Uterus (tissue), 4 donors: Measurements from ENCODE around the gene KCNMA1. TPM values are rescaled to one million over a fixed set of nuclear protein-coding genes. Genes with fewer than 3 reads are reported as not detected.

Source experiments
- DNase-seq, 2 donors: peaks; one replicate each; pipeline ENCODE4 v3.0.0-alpha.2; 2019 to 2020
- H3K27ac ChIP-seq, 2 donors: fragments of 200-600 bp; sonication (generic); 1 replicate in 1 of 2; 2 replicates in 1 of 2; pipeline ENCODE4 v1.5.1; 2016 to 2018
- H3K27me3 ChIP-seq, 2 donors: fragments of 200-600 bp; sonication (generic); one replicate each; pipeline ENCODE4 v1.5.1; 2018 to 2019; ENCODE audit warnings: control low read depth in 1 of 2
- H3K36me3 ChIP-seq, 2 donors: fragments of 200-600 bp; sonication (generic); one replicate each; pipeline ENCODE4 v1.5.1; 2019; ENCODE audit warnings: control low read depth in 1 of 2
- H3K4me1 ChIP-seq, 2 donors: fragments of 200-600 bp; sonication (generic); one replicate each; pipeline ENCODE4 v1.5.1; 2018 to 2019; ENCODE audit warnings: control low read depth in 1 of 2
- H3K4me3 ChIP-seq, 2 donors: fragments of 200-600 bp; sonication (generic); 1 replicate in 1 of 2; 2 replicates in 1 of 2; pipeline ENCODE4 v1.5.1; 2018 to 2019; ENCODE audit warnings: mild to moderate bottlenecking in 1 of 2
- H3K9me3 ChIP-seq, 2 donors: fragments of 200-600 bp; sonication (generic); one replicate each; pipeline ENCODE4 v1.5.1; 2019; ENCODE audit warnings: control low read depth in 1 of 2
- CTCF ChIP-seq, 4 experiments: fragments of 200-600 bp in 2 of 4; fragments of 450-650 bp in 2 of 4; sonication (generic) in 2 of 4; IDR thresholded peaks; one replicate each; pipeline ENCODE4 v1.5.1; 2016 to 2019; ENCODE audit warnings: antibody characterized with exemption in 4 of 4, mild to moderate bottlenecking in 2 of 4, moderate library complexity in 1 of 4
- POLR2A ChIP-seq, 2 donors: fragments of 450-650 bp; IDR thresholded peaks; one replicate each; pipeline ENCODE4 v1.6.1; 2016; ENCODE audit warnings: antibody characterized with exemption in 2 of 2, mild to moderate bottlenecking in 1 of 2, moderate library complexity in 1 of 2
- intact Hi-C: fragments of 100-400 bp; cut with DNase I; formaldehyde crosslinking; loops from one replicate; pipeline ENCODE4 v1.15.1; 2023; ENCODE audit warnings: low total_unique reads
- total RNA-seq, 4 donors: library from RNA; depleted of rRNA in 3 of 4; stranded (reverse); fragments of >200 nt in 3 of 4; gene quantifications; one replicate each; pipeline versions ENCODE4 v1.1.0 to v1.2.4, GENCODE V29; 2014 to 2023
- donor health status: DM: yes; HTN: yes; CAD: no.

Gene KCNMA1
- total RNA-seq, 4 donors from 2014 or later = 86.2 to 236 (median 164) TPM

GRCh38 chr10:76902949-76903348 is 734.7 kb downstream of the KCNMA1 start:
- intact Hi-C loops = no loop called here
- Histone ChIP-seq H3K27me3 (no peaks in the 10 kb centered on the region), H3K27ac (no peak overlapping the region), H3K4me1 (no peaks in the 10 kb centered on the region), H3K4me3 (no peak overlapping the region), H3K36me3 (no peaks in the 10 kb centered on the region), H3K9me3 (no peaks in the 10 kb centered on the region)
- DNase-seq = no peak
- TF ChIP-seq POLR2A (IDR thresholded peaks at IDR 0.05) = no peak
- TF ChIP-seq CTCF (IDR thresholded peaks at IDR 0.05) = peak in 1 of 4 experiments; percentile 8

- no peak for DNase-seq
- H3K9me3 ChIP-seq = no peaks in the 10 kb centered on the region
- H3K4me1 ChIP-seq = no peaks in the 10 kb centered on the region
- TF ChIP-seq POLR2A (IDR thresholded peaks at IDR 0.05) (no peak), CTCF (IDR thresholded peaks at IDR 0.05) (no peak)
- H3K27me3 ChIP-seq = no peaks in the 10 kb centered on the region
- no peak overlapping the region for H3K27ac ChIP-seq
- H3K36me3 ChIP-seq = no peaks in the 10 kb centered on the region
- H3K4me3 ChIP-seq = no peak overlapping the region
- intact Hi-C loops = no loop called here
These were observed 735.9 kb downstream of the KCNMA1 start for GRCh38 chr10:76901701-76902100.

GRCh38 chr10:76899490-76899889 is 738.1 kb downstream of the KCNMA1 start:
- Histone ChIP-seq H3K4me1 (no peaks in the 10 kb centered on the region), H3K36me3 (no peaks in the 10 kb centered on the region), H3K27me3 (no peaks in the 10 kb centered on the region), H3K9me3 (no peaks in the 10 kb centered on the region), H3K27ac (no peak overlapping the region), H3K4me3 (no peak overlapping the region)
- intact Hi-C loops = no loop called here
- TF ChIP-seq POLR2A (IDR thresholded peaks at IDR 0.05) (no peak), CTCF (IDR thresholded peaks at IDR 0.05) (no peak)
- DNase-seq = no peak

- TF ChIP-seq POLR2A (IDR thresholded peaks at IDR 0.05) (no peak), CTCF (IDR thresholded peaks at IDR 0.05) (no peak)
These were observed 744.7 kb downstream of the KCNMA1 start for GRCh38 chr10:76892766-76893479.

GRCh38 chr10:76887223-76888010 is 750.2 kb downstream of the KCNMA1 start:
- DNase-seq = no peak
- Histone ChIP-seq H3K36me3 (no peaks in the 10 kb centered on the region), H3K4me3 (no peak overlapping the region), H3K27ac (peak overlapping the region; percentile 11 to 25), H3K4me1 (peaks cover 0 to 7% of the 10 kb centered on the region in 2 donors), H3K9me3 (no peaks in the 10 kb centered on the region), H3K27me3 (no peaks in the 10 kb centered on the region)
- no peak for TF ChIP-seq CTCF (IDR thresholded peaks at IDR 0.05)
- no peak for TF ChIP-seq POLR2A (IDR thresholded peaks at IDR 0.05)
- intact Hi-C loops = no loop called here

More at GRCh38 chr10:76892766-76893479, 744.7 kb downstream of the KCNMA1 start:
- Histone ChIP-seq H3K27ac (peak overlapping the region in 1 of 2 donors; percentile 33), H3K4me1 (peaks cover 3 to 7% of the 10 kb centered on the region in 2 donors), H3K27me3 (no peaks in the 10 kb centered on the region), H3K9me3 (no peaks in the 10 kb centered on the region), H3K4me3 (no peak overlapping the region), H3K36me3 (no peaks in the 10 kb centered on the region)
- no peak for DNase-seq
- intact Hi-C loops = no loop called here
